ENCODE data around the gene KIAA1755.

The KIAA1755 gene

GRCh38 chr20:38162878-38163875, 97.4 kb downstream of the KIAA1755 start:
- H3K4me3 ChIP-seq (ENCODE audit: low read depth, low read length), result peak overlapping the region; percentile 44
- in situ Hi-C loops (cut with HindIII; ENCODE audit: low sequenced_read_pairs), result no loop called here
- TF ChIP-seq, protein P1, sequence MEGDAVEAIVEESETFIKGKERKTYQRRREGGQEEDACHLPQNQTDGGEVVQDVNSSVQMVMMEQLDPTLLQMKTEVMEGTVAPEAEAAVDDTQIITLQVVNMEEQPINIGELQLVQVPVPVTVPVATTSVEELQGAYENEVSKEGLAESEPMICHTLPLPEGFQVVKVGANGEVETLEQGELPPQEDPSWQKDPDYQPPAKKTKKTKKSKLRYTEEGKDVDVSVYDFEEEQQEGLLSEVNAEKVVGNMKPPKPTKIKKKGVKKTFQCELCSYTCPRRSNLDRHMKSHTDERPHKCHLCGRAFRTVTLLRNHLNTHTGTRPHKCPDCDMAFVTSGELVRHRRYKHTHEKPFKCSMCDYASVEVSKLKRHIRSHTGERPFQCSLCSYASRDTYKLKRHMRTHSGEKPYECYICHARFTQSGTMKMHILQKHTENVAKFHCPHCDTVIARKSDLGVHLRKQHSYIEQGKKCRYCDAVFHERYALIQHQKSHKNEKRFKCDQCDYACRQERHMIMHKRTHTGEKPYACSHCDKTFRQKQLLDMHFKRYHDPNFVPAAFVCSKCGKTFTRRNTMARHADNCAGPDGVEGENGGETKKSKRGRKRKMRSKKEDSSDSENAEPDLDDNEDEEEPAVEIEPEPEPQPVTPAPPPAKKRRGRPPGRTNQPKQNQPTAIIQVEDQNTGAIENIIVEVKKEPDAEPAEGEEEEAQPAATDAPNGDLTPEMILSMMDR (IDR thresholded peaks at IDR 0.05; ENCODE audit: low read depth, low read length), result no peak
- no peak for DNase-seq (ENCODE audit: low read depth, low spot score)

DNA sequence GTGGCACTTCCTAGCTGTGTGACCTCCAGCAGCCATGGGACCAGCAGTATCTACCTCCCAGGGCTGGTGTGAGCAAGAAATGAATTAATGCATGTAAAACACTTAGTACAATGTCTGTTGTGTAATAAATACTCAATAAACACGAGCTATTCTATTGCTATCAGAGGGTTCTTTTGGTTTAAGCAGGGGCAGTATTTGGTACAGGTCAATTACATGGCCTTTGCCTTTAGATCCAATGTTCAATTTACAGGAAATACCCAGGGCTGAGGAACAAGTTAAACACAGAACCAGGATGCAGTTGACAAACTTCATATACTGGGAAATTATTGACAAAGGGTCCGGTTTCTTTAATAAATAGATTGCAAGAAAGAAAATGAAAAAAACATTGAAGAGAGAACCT, 98.4 kb downstream of the KIAA1755 start:
- no peak for DNase-seq (ENCODE audit: low read depth, low spot score)
- H3K4me3 ChIP-seq (ENCODE audit: low read depth, low read length), result no peak overlapping the region
- in situ Hi-C loops (cut with HindIII; ENCODE audit: low sequenced_read_pairs), result no loop called here
- TF ChIP-seq, protein P1 (IDR thresholded peaks at IDR 0.05; ENCODE audit: low read depth, low read length), result no peak

DNA sequence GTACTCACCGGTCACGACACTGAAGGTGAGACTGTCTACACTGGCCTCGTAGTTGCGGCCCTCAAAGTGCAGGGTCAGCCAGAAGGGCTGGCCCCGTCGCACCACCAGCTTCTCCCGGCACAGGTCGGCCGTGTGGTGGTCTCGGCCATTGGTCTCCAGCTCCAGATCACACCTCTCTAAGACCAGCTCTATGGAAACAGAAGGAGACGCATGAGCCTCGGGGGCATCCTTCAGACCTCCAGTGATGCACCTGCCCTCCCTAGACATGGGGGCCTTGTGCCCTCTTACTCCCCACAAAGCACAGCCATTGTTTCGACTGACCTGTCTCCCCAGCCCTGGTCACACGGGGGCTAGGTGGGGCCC, 99.1 kb downstream of the KIAA1755 start:
- TF ChIP-seq, protein P1 (IDR thresholded peaks at IDR 0.05; ENCODE audit: low read depth, low read length), result no peak
- in situ Hi-C loops (cut with HindIII; ENCODE audit: low sequenced_read_pairs), result no loop called here
- H3K4me3 ChIP-seq (ENCODE audit: low read depth, low read length), result no peak overlapping the region
- DNase-seq (ENCODE audit: low read depth, low spot score), result no peak

Data from astrocyte of the spinal cord (primary cell).